HG03439 (cell line): ENCODE measurements around the gene FHIP1A.

Source experiments
- ATAC-seq: cut with Tn5 transposase; IDR thresholded peaks from one replicate; pipeline ENCODE4 v1.9.1; 2021; ENCODE audit warnings: mild to moderate bottlenecking, moderate library complexity; ENCODE audit not compliant: unreplicated experiment

FHIP1A gene

DNA sequence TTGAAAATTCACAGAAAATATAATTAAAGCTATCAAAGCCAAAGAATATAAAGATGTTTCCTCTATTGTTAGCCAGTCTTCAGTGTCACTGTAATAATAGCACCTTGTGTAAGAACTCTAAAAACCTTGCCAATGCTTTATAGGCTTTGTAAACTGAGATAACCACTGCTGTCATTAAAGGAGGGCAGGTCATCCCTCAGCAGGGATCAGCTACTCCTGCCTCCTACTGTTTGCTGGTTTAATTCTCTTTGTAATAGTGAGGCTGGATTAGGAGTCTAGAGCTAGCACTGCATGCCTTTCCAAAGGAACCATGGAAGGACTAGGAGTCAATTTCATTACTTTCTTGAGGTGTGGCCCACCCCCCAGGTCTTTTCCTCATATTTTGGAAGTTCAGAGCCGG, 46.2 kb downstream of the FHIP1A start:
- no peak for ATAC-seq

GRCh38 chr4:151458148-151458547, 49.2 kb downstream of the FHIP1A start:
- ATAC-seq, result no peak
